OCI-LY3 (cell line): Measurements from ENCODE around the gene UBA5.

Experiments used
- EZH2phosphoT487 ChIP-seq: fragments of 200-600 bp; shearing (Covaris generic); IDR thresholded peaks from 2 replicates; pipeline ENCODE4 v1.6.1; 2018; ENCODE audit warnings: antibody characterized with exemption, mixed run types, low read depth
- TF ChIP-seq, protein P1 (sequence below): fragments of 200-600, 300-600 bp; sonication (generic); IDR thresholded peaks from 2 replicates; pipeline ENCODE4 v1.5.1; 2014; ENCODE audit warnings: antibody characterized with exemption, low read length, low read depth

DNA sequence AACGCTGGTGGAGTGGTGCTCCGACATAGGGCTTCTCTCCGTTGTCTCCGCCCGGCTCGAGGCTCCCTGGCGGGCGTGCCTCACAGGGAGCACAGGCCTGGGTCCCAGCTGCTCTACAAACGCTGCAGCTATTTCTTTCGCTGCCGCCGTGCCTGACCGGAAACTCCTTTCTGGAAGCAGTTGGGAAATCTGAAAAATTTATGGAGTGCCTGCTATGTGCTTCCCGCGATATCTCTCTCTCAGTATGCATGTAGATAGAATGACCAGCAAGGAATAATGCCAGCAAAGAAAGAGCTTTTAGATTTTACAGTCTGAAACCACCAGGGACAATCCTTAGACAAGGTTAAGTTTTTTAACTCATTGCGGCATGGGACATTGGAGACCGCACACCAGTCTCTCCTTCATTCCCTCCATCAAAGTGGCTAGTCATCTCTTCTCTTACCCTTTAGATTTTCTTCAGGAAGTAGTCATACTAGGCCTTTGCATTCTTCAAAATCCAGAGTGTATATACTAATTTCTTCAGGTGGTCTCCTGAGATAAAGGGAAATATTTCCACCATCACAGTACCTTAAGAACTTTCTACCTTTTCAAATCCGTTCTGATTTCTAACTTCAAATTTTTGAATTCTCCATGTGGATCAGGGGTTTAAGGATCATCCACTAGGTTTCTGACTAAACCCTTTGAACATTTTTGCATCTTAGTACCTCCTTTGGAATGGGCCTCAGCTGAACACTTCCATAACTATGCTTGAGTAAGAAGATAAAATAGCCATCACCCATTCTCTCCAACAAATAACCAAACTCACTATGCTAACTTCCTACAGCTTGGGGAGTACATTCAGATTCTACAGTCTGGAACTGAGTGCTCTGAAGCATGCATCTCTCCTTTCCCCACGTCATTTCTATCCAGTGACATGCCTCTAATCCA, 63.2 kb downstream of the UBA5 start:
- TF ChIP-seq, protein P1, sequence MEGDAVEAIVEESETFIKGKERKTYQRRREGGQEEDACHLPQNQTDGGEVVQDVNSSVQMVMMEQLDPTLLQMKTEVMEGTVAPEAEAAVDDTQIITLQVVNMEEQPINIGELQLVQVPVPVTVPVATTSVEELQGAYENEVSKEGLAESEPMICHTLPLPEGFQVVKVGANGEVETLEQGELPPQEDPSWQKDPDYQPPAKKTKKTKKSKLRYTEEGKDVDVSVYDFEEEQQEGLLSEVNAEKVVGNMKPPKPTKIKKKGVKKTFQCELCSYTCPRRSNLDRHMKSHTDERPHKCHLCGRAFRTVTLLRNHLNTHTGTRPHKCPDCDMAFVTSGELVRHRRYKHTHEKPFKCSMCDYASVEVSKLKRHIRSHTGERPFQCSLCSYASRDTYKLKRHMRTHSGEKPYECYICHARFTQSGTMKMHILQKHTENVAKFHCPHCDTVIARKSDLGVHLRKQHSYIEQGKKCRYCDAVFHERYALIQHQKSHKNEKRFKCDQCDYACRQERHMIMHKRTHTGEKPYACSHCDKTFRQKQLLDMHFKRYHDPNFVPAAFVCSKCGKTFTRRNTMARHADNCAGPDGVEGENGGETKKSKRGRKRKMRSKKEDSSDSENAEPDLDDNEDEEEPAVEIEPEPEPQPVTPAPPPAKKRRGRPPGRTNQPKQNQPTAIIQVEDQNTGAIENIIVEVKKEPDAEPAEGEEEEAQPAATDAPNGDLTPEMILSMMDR: no peak
- no peak for TF ChIP-seq EZH2phosphoT487
